SKM-1 (cell line): ENCODE results near the gene SEC16A.

Experiments used
- DNase-seq: peaks from one replicate; lab custom pipeline; 2025; ENCODE audit not compliant: unreplicated experiment; lab: John Stamatoyannopoulos, UW

Gene SEC16A

GRCh38 chr9:136487672-136488071, 4.8 kb upstream of the SEC16A start:
- no peak for DNase-seq

- no peak for DNase-seq
These were observed 4.2 kb upstream of the SEC16A start for GRCh38 chr9:136486823-136487620.

DNA sequence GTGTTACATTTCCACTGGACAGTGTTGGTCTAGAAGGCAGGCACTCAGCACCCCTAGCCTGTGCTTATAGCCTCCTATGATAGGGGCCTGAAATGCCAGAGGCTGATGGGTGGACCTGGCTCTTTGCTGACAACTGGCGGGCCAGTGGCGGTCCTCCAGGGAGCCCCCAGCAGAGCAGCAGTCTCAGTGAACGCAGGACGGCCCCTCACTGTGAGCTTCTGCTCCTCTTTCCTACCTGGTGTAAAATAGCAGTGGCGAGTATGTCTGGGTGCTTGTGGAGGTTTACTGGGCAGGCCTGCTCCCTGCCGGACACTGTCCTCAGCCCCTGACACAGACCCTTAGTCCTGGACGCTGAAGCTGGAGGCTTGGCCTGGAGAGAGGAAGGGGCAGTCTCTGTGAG, 3.3 kb upstream of the SEC16A start:
- no peak for DNase-seq

DNA sequence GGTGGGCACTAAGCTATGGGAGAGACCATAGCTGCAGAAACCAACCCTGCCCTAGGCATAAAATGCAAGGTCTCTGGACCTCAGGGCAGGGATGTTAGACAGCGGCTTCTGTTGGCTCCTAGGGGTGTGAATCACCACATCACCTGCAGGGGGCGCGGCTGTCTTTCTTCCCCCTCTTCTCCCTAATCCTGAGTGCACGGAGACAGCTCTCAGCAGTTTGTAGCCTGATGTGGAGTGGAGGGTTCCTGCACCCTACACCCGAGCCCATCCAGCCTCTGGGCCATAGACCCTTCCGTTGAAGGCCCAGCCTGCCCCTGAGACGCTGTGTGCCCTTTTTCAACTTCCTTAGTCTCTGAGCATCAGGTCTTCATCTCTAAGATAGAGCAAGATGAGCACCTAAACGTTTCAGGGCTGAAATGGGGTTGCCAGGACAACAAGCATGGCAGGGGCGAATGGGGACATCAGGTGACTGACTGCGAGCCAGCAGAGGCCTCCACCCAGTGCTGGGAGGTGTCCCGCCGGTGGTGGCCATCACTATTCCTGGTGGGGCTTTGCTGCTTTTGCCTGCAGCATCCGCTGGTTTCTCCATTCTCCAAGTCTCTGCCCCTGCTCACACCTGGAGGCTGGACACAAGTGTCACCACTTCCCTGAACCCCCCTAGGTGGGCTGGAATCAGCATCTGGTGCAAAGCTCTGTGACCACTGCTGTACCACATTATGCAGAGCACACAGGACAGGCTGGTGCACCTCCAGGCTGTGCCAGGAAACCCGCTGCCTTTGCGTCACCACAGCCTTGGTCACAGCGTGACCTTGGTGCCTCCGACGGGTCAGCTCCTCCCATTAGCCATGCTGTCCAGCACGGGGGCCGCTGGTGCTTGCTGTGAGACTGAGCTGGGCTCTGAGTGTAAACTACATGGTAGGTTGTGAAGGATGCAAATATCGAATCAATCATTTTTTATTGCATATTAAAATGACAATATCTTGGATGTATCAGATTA, 2.5 kb upstream of the SEC16A start:
- DNase-seq, result peak; percentile 70

GRCh38 chr9:136484153-136485048, 1.6 kb upstream of the SEC16A start:
- no peak for DNase-seq

- DNase-seq, result peak; percentile 59
These were observed 831 bp upstream of the SEC16A start for GRCh38 chr9:136483589-136484152.

GRCh38 chr9:136482046-136482792, 621 bp downstream of the SEC16A start:
- no peak for DNase-seq

DNA sequence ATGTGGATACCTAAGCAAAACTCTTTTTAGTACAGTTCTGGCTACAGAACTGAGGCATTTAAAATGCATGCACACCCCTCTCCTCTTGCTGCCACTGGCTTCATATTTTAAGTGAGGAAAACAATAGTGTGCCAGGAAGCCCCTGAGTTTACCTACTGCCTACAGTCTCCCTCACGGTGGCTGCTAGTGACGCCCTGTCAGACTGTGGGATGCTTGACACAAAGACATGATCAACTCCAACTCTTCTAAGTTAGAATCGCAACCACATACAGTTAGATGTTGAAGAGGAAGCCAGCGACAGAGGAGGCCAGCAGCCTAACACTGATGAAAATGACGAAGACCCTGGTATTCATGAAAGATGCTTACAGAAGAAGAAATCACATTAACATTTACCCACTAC, 1.3 kb downstream of the SEC16A start:
- DNase-seq, result no peak

DNA sequence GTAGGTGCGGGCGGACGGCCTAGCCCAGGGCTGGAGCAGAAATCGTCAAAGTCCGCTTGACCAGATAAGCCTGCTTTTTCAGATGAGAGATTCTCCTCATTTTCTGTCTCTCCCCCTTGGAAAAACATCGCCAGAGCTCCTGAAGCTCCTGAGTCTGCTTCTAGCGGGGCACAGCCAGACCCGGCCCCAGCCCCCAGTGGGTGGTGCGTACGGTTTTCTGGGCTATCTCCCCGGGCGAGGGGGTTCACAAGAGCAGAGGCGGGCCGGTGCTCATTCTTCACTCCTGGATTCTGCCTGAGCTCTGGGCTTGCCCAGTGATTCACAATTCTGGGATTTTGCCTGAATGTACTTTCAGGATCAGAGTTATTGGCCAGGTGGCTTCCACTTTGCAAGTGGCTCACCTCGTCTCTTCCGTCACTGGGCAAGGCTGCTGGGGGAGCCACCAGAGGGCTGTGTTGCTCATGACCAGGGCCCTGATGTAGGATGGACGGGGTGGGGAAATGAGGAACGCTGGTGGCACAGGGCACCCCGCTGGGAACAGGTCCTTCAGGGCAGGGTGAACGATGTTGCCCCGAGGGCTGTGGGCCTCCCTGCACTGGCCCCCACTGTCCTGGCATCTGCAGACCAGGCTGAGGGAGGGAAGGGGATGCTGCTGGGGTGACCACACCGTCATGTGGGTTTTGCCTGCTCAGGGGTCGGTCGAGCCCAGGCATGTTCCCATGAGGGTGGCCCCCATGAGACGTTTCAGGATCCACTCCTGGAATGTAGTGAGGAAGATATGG, 6.3 kb downstream of the SEC16A start:
- no peak for DNase-seq

DNA sequence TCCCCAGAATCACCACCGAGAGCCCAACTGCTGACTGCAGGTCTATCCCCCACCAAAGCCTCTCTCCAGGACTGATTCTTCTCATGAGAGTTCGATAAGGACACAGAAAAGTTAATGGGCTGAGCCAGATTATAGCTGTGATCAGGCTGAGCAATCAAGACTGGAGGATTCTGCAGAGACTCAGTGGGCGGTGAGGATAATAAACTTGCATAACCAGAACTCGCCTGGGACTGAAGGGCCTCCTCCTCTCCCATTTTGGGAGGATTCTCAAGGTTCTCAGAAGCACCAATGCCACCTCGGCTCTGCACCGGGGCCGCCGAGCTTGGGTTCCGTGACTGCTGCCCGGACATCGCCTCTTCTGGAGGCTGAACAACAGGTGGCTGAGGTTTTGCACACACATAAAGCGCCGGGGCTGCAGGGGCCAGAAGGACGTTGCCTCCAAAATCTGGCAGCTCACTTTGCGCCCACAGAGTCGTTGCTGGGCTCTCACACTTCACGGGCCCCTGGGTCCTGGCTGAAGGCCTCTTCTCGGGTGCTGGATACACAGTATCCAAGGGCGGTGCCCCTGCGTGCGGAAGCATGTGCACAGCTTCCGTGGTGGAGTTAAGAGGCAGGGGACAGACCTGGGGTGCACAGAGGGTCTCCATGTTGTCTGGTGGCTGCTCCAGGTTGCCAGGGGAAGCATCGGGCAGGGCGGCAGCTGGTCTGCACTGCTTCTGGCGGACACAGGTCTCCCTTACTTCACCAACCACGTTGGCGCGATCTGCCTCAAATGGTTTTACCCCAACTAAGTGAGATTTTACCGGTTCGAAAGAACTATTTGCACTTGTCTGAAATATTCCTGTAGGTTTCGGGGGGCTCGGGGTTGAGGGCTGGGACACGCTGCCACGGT, 7.6 kb downstream of the SEC16A start:
- DNase-seq, result no peak

GRCh38 chr9:136474021-136474640, 8.7 kb downstream of the SEC16A start:
- DNase-seq, result no peak

- no peak for DNase-seq
These were observed 9.5 kb downstream of the SEC16A start for GRCh38 chr9:136473354-136473721.

DNA sequence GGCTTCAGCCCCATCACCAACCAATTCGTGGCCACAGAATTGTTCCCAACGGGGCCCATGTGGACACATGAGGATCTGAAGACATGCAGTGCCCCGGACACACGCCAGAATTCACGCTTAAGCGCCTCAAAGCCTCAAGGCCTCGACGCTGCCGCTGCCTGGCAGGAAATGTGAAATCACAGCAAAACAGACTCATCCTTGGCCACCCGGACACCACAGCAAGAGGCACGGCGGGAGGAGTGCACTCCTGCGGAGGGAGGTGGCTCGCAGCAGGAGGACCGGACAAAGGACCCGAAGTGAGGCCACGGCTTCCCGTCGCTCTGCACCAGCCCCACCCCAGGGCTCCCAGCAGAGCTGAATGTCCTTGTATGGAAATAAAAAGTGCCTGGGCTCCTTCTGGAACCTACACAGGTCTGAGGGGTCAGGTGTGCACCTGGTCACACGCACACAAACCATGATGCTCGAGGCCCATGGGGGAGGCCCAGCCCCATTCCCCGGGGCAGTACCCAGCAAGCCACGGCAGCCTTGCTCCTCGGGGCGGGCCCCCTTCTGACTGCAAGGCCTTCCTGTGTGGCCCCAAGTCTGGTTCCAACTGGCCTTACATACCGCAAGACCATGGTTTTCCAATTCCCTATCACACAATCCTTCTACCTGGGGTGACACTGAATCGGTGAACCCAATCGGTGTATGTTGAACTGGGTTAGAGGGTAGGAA, 10.0 kb downstream of the SEC16A start:
- no peak for DNase-seq

DNA sequence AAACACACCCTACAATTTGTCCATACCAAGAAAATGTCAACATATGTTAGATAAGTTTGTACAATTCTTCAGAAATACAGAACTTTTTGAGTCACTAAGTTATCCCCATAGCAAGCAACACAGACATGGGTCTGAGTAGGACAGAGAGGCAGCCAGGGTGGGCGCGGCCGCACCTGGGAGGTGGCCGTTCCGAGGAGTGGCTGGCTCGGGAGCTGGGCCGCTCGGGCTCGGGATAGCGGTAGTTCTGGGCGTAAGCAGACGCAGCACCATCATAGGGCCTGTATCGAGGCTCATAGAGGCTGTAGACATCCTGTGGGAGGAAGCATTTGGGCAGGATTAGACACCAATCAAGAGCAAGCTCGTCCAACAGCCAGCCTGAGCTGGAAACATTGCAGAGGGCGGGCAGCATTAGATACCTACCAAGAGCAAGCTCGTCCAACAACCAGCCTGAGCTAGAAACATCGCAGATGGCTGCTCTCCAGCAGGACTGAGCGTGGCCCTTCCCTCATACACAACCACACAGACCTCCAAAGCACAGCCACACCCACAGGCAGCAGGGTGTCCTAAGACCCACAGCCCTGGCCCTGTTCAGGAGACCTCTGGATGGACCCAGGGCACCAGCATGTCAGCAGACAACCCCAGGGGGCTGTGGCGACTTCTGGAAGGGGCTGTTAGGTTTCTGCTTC, 10.9 kb downstream of the SEC16A start:
- no peak for DNase-seq

DNA sequence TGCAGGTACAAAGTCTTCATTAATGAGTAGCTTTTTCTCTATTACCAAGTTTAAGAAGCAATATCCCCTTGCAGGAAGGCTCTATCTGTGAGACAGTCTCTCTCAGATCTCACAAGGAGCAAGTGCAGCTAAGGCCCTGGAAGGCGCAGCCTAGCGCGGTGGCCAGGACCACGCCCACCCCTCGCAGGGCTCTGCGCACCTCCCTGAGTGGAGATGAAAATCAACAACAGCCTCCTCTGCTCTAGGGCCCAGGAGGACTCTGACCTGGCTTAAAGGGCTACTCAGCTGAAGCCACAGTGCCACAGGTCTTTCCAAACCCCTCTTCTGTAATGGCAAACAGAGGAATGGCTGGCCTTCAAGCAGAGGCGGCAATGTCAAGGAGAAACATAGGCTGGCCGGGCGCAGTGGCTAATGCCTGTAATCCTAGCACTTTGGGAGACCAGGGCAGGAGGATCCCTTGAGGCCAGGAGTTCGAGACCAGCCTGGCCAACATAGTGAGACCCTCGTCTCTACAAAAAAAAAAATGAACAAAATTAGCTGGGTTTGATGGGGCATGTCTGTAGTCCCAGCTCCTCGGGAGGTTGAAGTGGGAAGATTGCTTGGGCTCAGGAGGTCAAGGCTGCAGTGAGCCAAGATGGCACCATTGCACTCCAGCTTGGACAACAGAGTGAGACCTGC, 11.9 kb downstream of the SEC16A start:
- DNase-seq, result no peak

DNA sequence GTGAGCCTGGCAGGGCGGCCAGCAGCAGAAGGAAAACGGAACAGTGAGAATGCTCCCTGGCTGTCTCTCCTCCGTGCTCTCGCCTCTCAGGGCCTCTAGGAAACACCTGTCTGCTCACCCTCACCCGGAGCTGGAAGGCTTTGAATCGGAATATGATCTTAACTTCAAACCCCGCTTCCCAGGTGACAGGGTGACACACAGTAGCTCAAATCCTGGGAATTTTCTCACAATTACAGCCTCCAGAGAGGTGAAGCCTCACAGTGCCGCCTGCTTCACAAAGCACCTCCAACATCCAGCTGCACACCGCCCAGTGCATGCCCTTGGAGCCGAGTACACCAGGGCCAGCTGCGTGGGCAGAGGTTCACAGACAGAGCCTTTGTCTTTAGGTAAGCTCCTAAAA, 12.5 kb downstream of the SEC16A start:
- DNase-seq, result no peak
